Liver (tissue), 9 donors: ENCODE measurements around the gene GAS7. TPM values are rescaled to one million over a fixed set of nuclear protein-coding genes. Genes with fewer than 3 reads are reported as not detected.

ENCODE experiments used
- DNase-seq: peaks from one replicate; pipeline ENCODE4 v3.0.0-alpha.2; 2017; ENCODE audit warnings: low spot score
- H3K27ac ChIP-seq, 2 donors: one replicate each; pipeline ENCODE4 v1.7.0; 2013; ENCODE audit warnings: inconsistent platforms in 2 of 2, low read length in 2 of 2, control low read depth in 1 of 2, low read depth in 1 of 2, mild to moderate bottlenecking in 1 of 2
- H3K27me3 ChIP-seq, 4 donors: one replicate each; pipeline versions ENCODE4 v1.6.1 to v1.7.0; 2013; ENCODE audit warnings: low read length in 3 of 4, inconsistent platforms in 1 of 4, mild to moderate bottlenecking in 1 of 4, moderate library complexity in 1 of 4; ENCODE audit not compliant: control insufficient read depth in 4 of 4, insufficient read depth in 4 of 4
- H3K36me3 ChIP-seq, 4 donors: one replicate each; pipeline versions ENCODE4 v1.6.1 to v1.7.0; 2013; ENCODE audit warnings: low read length in 3 of 4, mild to moderate bottlenecking in 3 of 4, low read depth in 1 of 4, moderate library complexity in 1 of 4; ENCODE audit not compliant: control insufficient read depth in 4 of 4, insufficient read depth in 3 of 4
- H3K4me1 ChIP-seq, 4 donors: one replicate each; pipeline versions ENCODE4 v1.6.1 to v1.7.0; 2013; ENCODE audit warnings: low read length in 3 of 4, mild to moderate bottlenecking in 3 of 4, moderate library complexity in 1 of 4; ENCODE audit not compliant: control insufficient read depth in 4 of 4, insufficient read depth in 4 of 4
- H3K4me3 ChIP-seq, 3 donors: one replicate each; pipeline versions ENCODE4 v1.6.1 to v1.7.0; 2013; ENCODE audit warnings: low read length in 3 of 3, control low read depth in 1 of 3, low read depth in 1 of 3, mild to moderate bottlenecking in 1 of 3
- H3K9ac ChIP-seq, 2 donors: one replicate each; pipeline ENCODE4 v1.7.0; 2013; ENCODE audit warnings: low read length in 2 of 2, mild to moderate bottlenecking in 2 of 2, moderate library complexity in 2 of 2, control low read depth in 1 of 2, low read depth in 1 of 2
- H3K9me3 ChIP-seq, 4 donors: one replicate each; pipeline versions ENCODE4 v1.6.1 to v1.7.0; 2013; ENCODE audit warnings: low read length in 3 of 4; ENCODE audit not compliant: control insufficient read depth in 4 of 4
- ATF3 ChIP-seq: IDR thresholded peaks from 2 replicates; pipeline ENCODE4 v1.6.1; 2016; ENCODE audit warnings: antibody characterized with exemption
- CTCF ChIP-seq: fragments of 150-350 bp; IDR thresholded peaks from 2 replicates; pipeline ENCODE4 v1.5.1; 2017; ENCODE audit warnings: improper control_type of control experiment, low read depth, low read length; ENCODE audit not compliant: missing input control
- EGR1 ChIP-seq, 2 donors: IDR thresholded peaks; 2 replicates each; pipeline ENCODE4 v1.6.1; 2016 to 2018; ENCODE audit warnings: antibody characterized with exemption in 2 of 2, low read depth in 2 of 2
- FOXA1 ChIP-seq: IDR thresholded peaks from 2 replicates; pipeline ENCODE4 v1.6.1; 2016; ENCODE audit warnings: antibody characterized with exemption
- FOXA2 ChIP-seq: IDR thresholded peaks from 2 replicates; pipeline ENCODE4 v1.6.1; 2016; ENCODE audit warnings: antibody characterized with exemption
- GABPA ChIP-seq, 2 donors: IDR thresholded peaks in 1 of 2; conservative IDR thresholded peaks in 1 of 2; 2 replicates each; pipeline ENCODE4 v1.6.1; 2016; ENCODE audit warnings: antibody characterized with exemption in 2 of 2, mild to moderate bottlenecking in 1 of 2, moderate library complexity in 1 of 2
- HNF4G ChIP-seq: IDR thresholded peaks from 2 replicates; pipeline ENCODE4 v1.6.1; 2016; ENCODE audit warnings: antibody characterized with exemption
- JUND ChIP-seq, 2 donors: IDR thresholded peaks; 2 replicates each; pipeline ENCODE4 v1.6.1; 2016; ENCODE audit warnings: antibody characterized with exemption in 2 of 2
- MAX ChIP-seq: IDR thresholded peaks from 2 replicates; pipeline ENCODE4 v1.6.1; 2016; ENCODE audit warnings: antibody characterized with exemption
- RAD21 ChIP-seq, 2 donors: IDR thresholded peaks; 2 replicates each; pipeline ENCODE4 v1.6.1; 2016; ENCODE audit warnings: antibody characterized with exemption in 2 of 2, mild to moderate bottlenecking in 2 of 2
- REST ChIP-seq: IDR thresholded peaks from 2 replicates; pipeline ENCODE4 v1.6.1; 2016; ENCODE audit warnings: antibody characterized with exemption, mild to moderate bottlenecking
- RXRA ChIP-seq, 2 donors: IDR thresholded peaks; 2 replicates each; pipeline ENCODE4 v1.6.1; 2017 to 2018; ENCODE audit warnings: antibody characterized with exemption in 2 of 2, mild to moderate bottlenecking in 1 of 2
- SP1 ChIP-seq: IDR thresholded peaks from 2 replicates; pipeline ENCODE4 v1.6.1; 2018; ENCODE audit warnings: antibody characterized with exemption, mild to moderate bottlenecking
- TAF1 ChIP-seq: conservative IDR thresholded peaks from 2 replicates; pipeline ENCODE4 v1.6.1; 2016; ENCODE audit warnings: antibody characterized with exemption, mild to moderate bottlenecking
- YY1 ChIP-seq: IDR thresholded peaks from 2 replicates; pipeline ENCODE4 v1.6.1; 2016; ENCODE audit warnings: antibody characterized with exemption, mild to moderate bottlenecking
- ZBTB33 ChIP-seq: IDR thresholded peaks from 2 replicates; pipeline ENCODE4 v1.6.1; 2016; ENCODE audit warnings: antibody characterized with exemption
- WGBS: extraction: QIAGEN DNeasy Blood & Tissue Kit; methylation state at CpG from one replicate; pipeline ENCODE4 v1.1.7; 2013; 5-methylcytosine and 5-hydroxymethylcytosine counted together
- polyA plus RNA-seq, 2 donors: library from polyadenylated mRNA; stranded (reverse) in 1 of 2; unstranded in 1 of 2; fragments of 200-250 nt in 1 of 2; fragments of >200 nt in 1 of 2; fragmentation: Nextera tagmentation in 1 of 2; extraction: Ambion mirVana in 1 of 2; gene quantifications; one replicate each; pipeline versions ENCODE4 v1.2.1 to v1.2.3, GENCODE V29; 2013 to 2015
- total RNA-seq, 2 donors: library from RNA; depleted of rRNA; stranded (reverse); fragments of >200 nt; gene quantifications; one replicate each; pipeline ENCODE4 v1.2.3, GENCODE V29; 2014
- donor health status: healthy.
- donor health status: healthy.
- donor health status: healthy.
- donor health status: healthy.
- donor health status: healthy.

Gene GAS7
- total and polyA plus RNA-seq, 4 donors, result 0.79 to 6.1 (median 2.5) TPM

GRCh38 chr17:9907883-9908648, 290.3 kb downstream of the GAS7 start:
- Histone ChIP-seq H3K4me1 (no peaks in the 10 kb centered on the region), H3K9me3 (no peaks in the 10 kb centered on the region), H3K27me3 (peaks cover 0 to 5% (median 3%) of the 10 kb centered on the region in 4 donors), H3K36me3 (no peaks in the 10 kb centered on the region), H3K4me3 (no peak overlapping the region), H3K9ac (no peak overlapping the region), H3K27ac (no peak overlapping the region)
- TF ChIP-seq REST, result no peak
- no peak for TF ChIP-seq ATF3
- no peak for TF ChIP-seq EGR1 (IDR thresholded peaks at IDR 0.05; ENCODE audit: low read depth in 2 of 2)
- no peak for TF ChIP-seq YY1
- no peak for TF ChIP-seq GABPA (IDR thresholded peaks at IDR 0.05 in 1 of 2, conservative IDR thresholded peaks at IDR 0.05 in 1 of 2)
- no peak for TF ChIP-seq TAF1
- no peak for TF ChIP-seq ZBTB33
- no peak for TF ChIP-seq RXRA (IDR thresholded peaks at IDR 0.05)
- no peak for TF ChIP-seq FOXA1
- TF ChIP-seq HNF4G, result no peak
- TF ChIP-seq MAX, result no peak
- no peak for TF ChIP-seq SP1
- no peak for TF ChIP-seq JUND (IDR thresholded peaks at IDR 0.05)
- TF ChIP-seq CTCF, result no peak
- no peak for TF ChIP-seq RAD21 (IDR thresholded peaks at IDR 0.05)
- TF ChIP-seq FOXA2, result no peak
- no peak for DNase-seq
- WGBS, result 35% methylated on average over 12 of the region's 12 CpGs
